ENCODE measurements around the gene DMD.
"Not testable (repeated sequence)": the region's sequence is repeated elsewhere in the genome, so short reads cannot be mapped to it uniquely, and the experiment has no call there.

Gene DMD

GRCh38 chrX:33156152-33156726, 55.1 kb downstream of the DMD start:
- DNase-seq: no peak

GRCh38 chrX:33149580-33149979, 61.8 kb downstream of the DMD start:
- no peak for DNase-seq

DNA sequence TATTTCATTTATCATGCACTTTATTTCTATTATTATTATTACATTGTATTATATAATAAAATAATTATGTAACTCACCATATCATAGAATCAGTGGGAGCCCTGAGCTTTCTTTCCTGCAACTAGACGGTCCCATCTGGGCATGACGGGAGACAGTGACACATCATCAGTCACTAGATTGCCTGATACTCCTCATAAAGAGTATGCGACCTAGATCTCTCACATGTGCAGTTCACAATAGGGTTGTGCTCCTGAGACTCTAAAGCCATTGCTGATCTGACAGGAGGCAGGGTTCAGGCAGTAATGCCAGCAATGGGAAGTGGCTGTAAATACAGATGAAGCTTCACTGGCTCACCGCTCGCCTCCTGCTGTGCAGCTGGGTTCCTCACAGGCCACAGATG, 62.3 kb downstream of the DMD start:
- no peak for DNase-seq

DNA sequence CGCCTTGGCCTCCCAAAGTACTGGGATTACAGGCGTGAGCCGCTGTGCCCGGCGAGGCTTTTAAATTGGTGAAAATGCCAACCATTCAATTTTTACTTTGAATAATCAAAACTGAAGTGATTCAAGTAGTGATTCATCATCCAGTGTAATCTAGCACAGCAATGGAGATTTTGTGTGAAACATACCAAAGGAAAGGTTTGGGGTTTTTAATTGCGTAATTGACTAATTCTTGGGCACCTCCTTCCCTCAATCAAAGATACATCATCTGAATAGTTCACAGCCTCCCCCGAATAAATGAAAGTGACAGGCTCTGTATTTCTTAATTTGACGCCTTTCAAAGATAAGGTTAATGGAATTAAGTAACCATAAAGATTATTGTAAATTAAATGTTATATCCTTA, 69.0 kb downstream of the DMD start:
- no peak for DNase-seq

- DNase-seq: no peak
These were observed 72.6 kb downstream of the DMD start for GRCh38 chrX:33138677-33139249.

DNA sequence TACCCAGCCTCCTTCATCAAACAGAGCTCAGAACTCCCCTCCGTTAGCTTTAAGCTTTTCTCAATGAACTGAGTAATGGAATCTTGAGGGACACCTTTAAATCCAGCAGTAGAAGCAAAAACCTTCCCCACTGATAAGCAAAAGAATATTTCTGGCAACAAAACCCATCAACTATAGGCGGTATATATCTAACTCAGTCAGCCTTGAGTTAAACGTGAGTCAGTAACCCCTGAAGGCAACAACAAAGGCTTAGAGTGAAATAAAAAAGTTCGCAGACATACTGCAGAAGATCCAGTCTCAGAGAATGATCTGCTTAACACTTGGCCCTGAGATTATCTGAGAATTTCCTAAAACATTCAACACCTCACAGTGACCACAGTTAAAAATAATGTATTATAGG, 77.2 kb downstream of the DMD start:
- no peak for DNase-seq

- no peak for DNase-seq
These were observed 78.0 kb downstream of the DMD start for GRCh38 chrX:33133320-33133719.

- DNase-seq: no peak
These were observed 78.8 kb downstream of the DMD start for GRCh38 chrX:33132569-33132968.

DNA sequence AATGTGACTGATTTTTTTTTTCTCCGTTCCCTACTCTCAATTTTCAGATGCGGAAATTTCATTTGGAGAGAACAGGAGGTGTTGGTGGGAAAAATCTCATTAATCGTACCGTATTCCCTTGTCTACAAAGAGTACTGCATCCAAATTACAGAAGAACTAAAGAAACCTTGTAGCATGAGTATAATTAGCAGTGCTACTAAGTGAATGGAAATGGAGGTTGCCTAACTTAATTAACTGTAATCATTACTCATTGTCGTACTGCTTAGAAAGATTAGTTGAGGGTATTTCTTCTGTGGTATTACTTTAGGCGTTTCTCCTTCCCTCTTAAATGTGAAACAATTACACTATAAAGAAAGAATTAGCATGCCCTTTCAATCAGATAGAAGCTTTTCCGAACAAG, 81.7 kb downstream of the DMD start:
- DNase-seq: no peak

DNA sequence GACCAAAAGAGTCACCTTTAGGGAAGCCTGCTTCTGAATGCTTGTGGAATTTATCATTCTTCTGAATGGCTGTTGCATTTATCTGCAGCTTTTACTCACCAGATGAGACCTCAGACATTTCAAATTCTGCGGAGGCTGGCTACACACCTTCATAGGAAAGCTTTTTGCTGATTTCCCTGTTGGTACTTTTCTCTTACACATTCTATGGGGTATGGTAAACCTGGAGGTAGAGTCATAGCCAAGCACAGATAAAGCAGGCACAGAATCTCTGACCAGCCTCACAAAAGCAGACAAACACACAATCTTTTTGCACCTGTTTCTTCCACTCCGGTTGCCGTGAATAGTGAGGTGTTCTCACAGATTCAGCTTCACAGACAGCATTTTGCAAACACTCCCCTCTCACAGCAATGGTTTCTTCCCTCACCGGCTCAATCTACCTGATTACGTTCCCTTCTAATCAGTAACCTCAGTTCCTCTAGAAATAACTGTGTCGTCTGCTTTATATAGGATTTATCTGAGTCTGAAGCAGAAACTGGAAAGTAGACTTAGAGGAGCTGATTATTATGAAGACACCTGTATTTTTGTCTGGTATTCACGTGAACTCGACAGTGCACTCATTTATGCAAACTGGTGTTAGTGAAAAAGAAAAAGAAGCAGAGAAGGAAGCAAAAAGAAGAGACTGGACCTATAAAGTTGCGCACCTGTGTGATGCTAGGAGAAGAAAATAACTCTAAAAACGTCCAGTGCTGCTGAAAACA, 83.1 kb downstream of the DMD start:
- no peak for DNase-seq

DNA sequence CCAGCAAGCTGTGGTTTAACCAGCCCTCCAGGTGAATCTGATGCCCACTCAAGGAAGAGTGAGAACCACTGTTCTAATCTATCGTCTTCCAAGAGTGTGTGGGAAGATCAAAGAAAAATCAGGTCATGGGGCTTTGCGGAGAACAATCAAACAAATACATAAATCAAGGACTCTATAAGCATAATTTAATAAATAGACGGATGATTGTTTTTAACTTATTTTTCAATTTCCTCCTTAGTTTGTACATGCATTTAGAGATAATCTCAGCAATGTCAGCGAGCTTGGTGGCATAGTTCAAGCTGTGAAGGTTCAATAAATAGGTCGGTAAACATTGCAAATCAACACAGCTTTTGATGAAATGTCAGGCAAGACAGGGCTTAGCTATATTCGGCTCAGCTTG, 84.9 kb downstream of the DMD start:
- DNase-seq: no peak

DNA sequence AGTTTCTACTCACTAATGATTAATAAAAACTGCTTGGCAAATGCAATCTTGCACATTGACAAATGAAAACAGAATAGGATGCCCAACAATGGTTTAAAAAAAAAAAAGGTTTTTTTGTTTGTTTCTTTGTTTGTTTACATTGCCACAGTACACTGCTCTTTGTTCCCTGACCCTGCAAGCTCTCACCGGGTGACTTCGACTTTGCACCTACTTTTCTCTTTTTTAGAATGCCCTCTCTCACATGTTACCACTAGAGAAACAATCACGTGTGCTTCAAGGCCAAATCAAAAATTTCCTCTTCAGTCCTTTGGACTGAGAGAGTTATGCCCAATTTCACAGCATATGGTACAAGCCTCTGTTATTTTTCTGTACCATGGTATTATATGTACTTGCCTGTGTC, 101.5 kb downstream of the DMD start:
- DNase-seq: no peak

DNA sequence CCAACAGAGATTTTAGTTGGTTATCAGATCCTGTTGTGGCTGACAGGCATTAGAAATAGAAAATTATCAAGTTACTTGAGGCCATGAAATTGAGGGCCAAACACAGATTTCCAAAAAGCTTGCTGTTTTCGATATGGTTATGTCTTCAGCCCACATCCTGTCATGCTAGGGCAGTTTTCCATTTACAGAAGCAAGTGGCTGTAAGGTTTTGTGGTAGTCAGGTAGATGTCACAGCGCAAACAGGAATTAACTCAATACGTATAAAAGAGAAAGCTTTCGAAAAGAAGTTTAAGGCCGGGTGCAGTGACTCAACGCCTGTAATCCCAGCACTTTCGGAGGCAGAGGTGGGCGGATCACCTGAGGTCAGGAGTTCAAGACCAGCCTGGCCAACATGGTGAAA, 104.6 kb downstream of the DMD start:
- no peak for DNase-seq

GRCh38 chrX:33095079-33095478, 116.3 kb downstream of the DMD start:
- no peak for DNase-seq

DNA sequence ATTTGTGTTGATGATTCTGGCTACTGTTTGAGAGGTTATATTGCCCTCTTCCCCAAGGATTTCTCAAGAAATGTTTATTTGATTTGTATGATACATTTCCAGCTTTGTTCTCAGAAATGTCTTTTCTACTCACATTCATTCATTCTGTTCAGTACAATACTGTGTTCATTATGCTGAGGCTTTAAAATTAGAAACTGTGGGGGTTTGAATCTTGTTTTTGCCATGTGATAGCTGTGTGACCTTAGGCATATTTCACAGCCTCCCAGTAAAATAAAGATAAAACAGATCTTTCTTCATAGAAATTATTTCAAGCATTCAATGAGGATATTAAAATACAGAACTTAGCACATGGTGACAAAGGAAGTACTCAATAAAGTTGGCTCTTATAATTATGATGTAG, 123.9 kb downstream of the DMD start:
- no peak for DNase-seq

DNA sequence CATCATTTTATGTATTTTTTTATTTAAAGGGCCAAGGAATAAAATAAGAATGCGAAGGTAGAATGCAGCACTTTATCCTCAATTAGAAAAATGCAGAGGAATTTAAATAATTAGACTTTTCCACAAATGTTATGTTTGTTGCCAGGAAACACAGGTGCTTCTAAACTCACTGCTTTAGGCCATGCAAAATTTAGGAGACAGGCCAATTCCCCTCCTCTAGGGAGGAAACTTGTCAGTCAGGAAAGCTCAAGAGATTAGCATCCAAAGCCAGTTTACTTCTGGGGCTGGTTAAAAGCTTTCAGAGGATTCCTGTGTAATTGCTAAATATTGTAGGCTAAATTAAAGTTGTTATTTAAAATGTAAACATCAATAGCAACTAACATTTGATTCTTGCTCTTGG, 124.5 kb downstream of the DMD start:
- no peak for DNase-seq

- no peak for DNase-seq
These were observed 129.0 kb downstream of the DMD start for GRCh38 chrX:33082371-33082770.

- no peak for DNase-seq
These were observed 133.1 kb downstream of the DMD start for GRCh38 chrX:33078273-33078672.

DNA sequence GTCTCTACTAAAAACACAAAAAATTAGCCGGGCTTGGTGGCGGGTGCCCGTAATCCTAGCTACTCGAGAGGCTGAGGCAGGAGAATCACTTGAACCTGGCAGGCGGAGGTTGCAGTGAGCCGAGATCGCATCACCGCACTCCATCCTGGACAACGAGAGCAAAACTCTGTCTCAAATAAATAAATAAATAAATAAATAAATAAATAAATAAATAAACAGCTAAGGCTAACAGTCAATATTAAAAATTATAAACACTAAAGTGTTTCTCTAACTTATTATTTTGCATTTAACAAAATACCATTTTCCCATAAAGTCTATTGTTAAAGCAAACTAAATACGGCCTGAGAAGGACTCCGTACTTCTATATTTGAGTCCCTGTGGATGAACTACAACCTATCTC, 137.7 kb downstream of the DMD start:
- DNase-seq: not testable (repeated sequence)

GRCh38 chrX:33065415-33065814, 145.9 kb downstream of the DMD start:
- DNase-seq: no peak

DNA sequence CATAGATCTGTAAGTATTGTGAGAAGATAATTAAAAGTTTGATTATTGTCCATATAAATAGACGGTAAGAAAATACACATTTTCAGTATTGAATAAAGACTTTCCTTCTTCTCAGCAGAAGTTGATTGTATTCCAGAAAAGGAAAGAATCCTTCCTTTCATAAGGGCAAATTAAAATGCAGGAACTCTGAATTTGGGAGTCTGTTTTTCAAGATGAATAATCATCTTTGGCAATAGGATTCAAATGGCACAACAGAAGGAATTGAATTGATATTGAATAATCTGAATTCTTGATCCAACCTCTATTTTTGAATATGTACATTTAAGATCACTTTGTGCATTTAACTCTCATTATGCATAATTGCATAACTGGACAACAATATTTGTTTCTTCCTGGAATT, 149.3 kb downstream of the DMD start:
- DNase-seq: no peak

DNA sequence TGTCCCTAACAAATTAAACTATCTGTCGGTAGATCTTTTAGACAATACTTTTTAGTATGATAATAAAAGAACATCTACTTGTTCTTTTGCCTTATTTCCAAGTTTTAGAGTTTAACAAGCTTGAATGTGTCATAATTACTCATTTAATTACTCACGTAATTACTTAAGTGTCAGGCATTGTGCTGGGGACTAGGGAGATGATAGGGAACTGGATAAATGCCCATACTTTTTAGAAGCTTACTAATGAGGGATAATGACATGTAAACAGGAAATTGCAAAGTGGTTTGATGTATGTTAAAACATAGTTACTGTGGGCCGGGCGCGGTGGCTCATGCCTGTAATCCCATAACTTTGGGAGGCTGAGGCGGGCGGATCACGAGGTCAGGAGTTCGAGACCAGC, 158.3 kb downstream of the DMD start:
- DNase-seq: no peak

GRCh38 chrX:33045882-33046281, 165.5 kb downstream of the DMD start:
- DNase-seq: no peak

All from amygdala (tissue), 56 donors.